IPS-20b (cell line): ENCODE results near the gene GNA12.
"Not testable (repeated sequence)": the region's sequence is repeated elsewhere in the genome, so short reads cannot be mapped to it uniquely, and the experiment has no call there.

Source experiments
- H3K27ac ChIP-seq: one replicate; pipeline ENCODE4 v1.5.1; 2013; ENCODE audit warnings: low read length
- H3K27me3 ChIP-seq: 2 replicates; pipeline ENCODE4 v1.6.1; 2013; ENCODE audit warnings: mild to moderate bottlenecking, low read length, inconsistent platforms; ENCODE audit not compliant: insufficient read depth
- H3K36me3 ChIP-seq: 2 replicates; pipeline ENCODE4 v1.6.1; 2013; ENCODE audit warnings: low read depth, mild to moderate bottlenecking, inconsistent platforms, low read length, moderate library complexity; ENCODE audit not compliant: insufficient read depth
- H3K4me1 ChIP-seq: 2 replicates; pipeline ENCODE4 v1.6.1; 2013; ENCODE audit warnings: mild to moderate bottlenecking, control low read depth, inconsistent platforms, low read length, moderate library complexity; ENCODE audit not compliant: insufficient read depth
- H3K4me3 ChIP-seq: 2 replicates; pipeline ENCODE4 v1.5.1; 2013; ENCODE audit warnings: mild to moderate bottlenecking, low read length, inconsistent platforms
- H3K9ac ChIP-seq: 2 replicates; pipeline ENCODE4 v1.6.1; 2013; ENCODE audit warnings: low read depth, mild to moderate bottlenecking, inconsistent platforms, low read length, moderate library complexity
- H3K9me3 ChIP-seq: 2 replicates; pipeline ENCODE4 v1.6.1; 2013; ENCODE audit warnings: mild to moderate bottlenecking, low read depth, low read length, inconsistent platforms; ENCODE audit not compliant: insufficient read depth

The GNA12 gene

GRCh38 chr7:2863461-2864066 lies 19.5 kb upstream of the GNA12 start:
- Histone ChIP-seq H3K36me3 (no peaks in the 10 kb centered on the region), H3K4me1 (no peaks in the 10 kb centered on the region), H3K27me3 (peaks cover 5% of the 10 kb centered on the region; the same call in 1 of the 2 replicates), H3K9me3 (no peaks in the 10 kb centered on the region), H3K9ac (no peak overlapping the region), H3K4me3 (no peak overlapping the region), H3K27ac (no peak overlapping the region)

GRCh38 chr7:2862831-2863361 lies 18.8 kb upstream of the GNA12 start:
- H3K4me1 ChIP-seq, result no peaks in the 10 kb centered on the region
- H3K36me3 ChIP-seq, result no peaks in the 10 kb centered on the region
- no peak overlapping the region for H3K9ac ChIP-seq
- H3K27me3 ChIP-seq, result peaks cover 8% of the 10 kb centered on the region; the same call in 1 of the 2 replicates
- H3K27ac ChIP-seq, result no peak overlapping the region
- no peak overlapping the region for H3K4me3 ChIP-seq
- no peaks in the 10 kb centered on the region for H3K9me3 ChIP-seq

GRCh38 chr7:2861509-2861908 lies 17.4 kb upstream of the GNA12 start:
- Histone ChIP-seq H3K27me3 (peaks cover 8% of the 10 kb centered on the region; the same call in 1 of the 2 replicates), H3K4me1 (no peaks in the 10 kb centered on the region), H3K4me3 (no peak overlapping the region), H3K27ac (no peak overlapping the region), H3K9ac (no peak overlapping the region), H3K36me3 (no peaks in the 10 kb centered on the region), H3K9me3 (no peaks in the 10 kb centered on the region)

GRCh38 chr7:2860627-2861133 lies 16.6 kb upstream of the GNA12 start:
- no peak overlapping the region for H3K4me3 ChIP-seq
- H3K9me3 ChIP-seq, result no peaks in the 10 kb centered on the region
- peaks cover 15% of the 10 kb centered on the region; the same call in 1 of the 2 replicates for H3K27me3 ChIP-seq
- no peak overlapping the region for H3K9ac ChIP-seq
- H3K4me1 ChIP-seq, result no peaks in the 10 kb centered on the region
- H3K36me3 ChIP-seq, result no peaks in the 10 kb centered on the region
- H3K27ac ChIP-seq, result no peak overlapping the region

GRCh38 chr7:2859952-2860351 lies 15.8 kb upstream of the GNA12 start:
- Histone ChIP-seq H3K27me3 (peaks cover 15% of the 10 kb centered on the region; the same call in 1 of the 2 replicates), H3K9ac (no peak overlapping the region), H3K4me3 (no peak overlapping the region), H3K36me3 (no peaks in the 10 kb centered on the region), H3K9me3 (no peaks in the 10 kb centered on the region), H3K4me1 (no peaks in the 10 kb centered on the region), H3K27ac (no peak overlapping the region)

- Histone ChIP-seq H3K36me3 (no peaks in the 10 kb centered on the region), H3K4me3 (no peak overlapping the region), H3K9me3 (no peaks in the 10 kb centered on the region), H3K27me3 (peaks cover 21% of the 10 kb centered on the region; the same call in 1 of the 2 replicates), H3K4me1 (no peaks in the 10 kb centered on the region), H3K27ac (no peak overlapping the region), H3K9ac (no peak overlapping the region)
These were observed 14.5 kb upstream of the GNA12 start for GRCh38 chr7:2858621-2859020.

GRCh38 chr7:2856388-2857169 lies 12.5 kb upstream of the GNA12 start:
- no peak overlapping the region for H3K4me3 ChIP-seq
- H3K36me3 ChIP-seq, result no peaks in the 10 kb centered on the region
- H3K4me1 ChIP-seq, result no peaks in the 10 kb centered on the region
- H3K9me3 ChIP-seq, result no peaks in the 10 kb centered on the region
- no peak overlapping the region for H3K27ac ChIP-seq
- peaks cover 30% of the 10 kb centered on the region; the same call in 1 of the 2 replicates for H3K27me3 ChIP-seq
- H3K9ac ChIP-seq, result no peak overlapping the region

GRCh38 chr7:2855386-2855785 lies 11.3 kb upstream of the GNA12 start:
- H3K27ac ChIP-seq, result no peak overlapping the region
- peaks cover 30% of the 10 kb centered on the region; the same call in 1 of the 2 replicates for H3K27me3 ChIP-seq
- no peak overlapping the region for H3K9ac ChIP-seq
- no peak overlapping the region for H3K4me3 ChIP-seq
- no peaks in the 10 kb centered on the region for H3K4me1 ChIP-seq
- no peaks in the 10 kb centered on the region for H3K36me3 ChIP-seq
- H3K9me3 ChIP-seq, result no peaks in the 10 kb centered on the region

- not testable (repeated sequence) for H3K27ac ChIP-seq
These were observed 9.4 kb upstream of the GNA12 start for GRCh38 chr7:2853552-2853951.

GRCh38 chr7:2853147-2853546 lies 9.0 kb upstream of the GNA12 start:
- Histone ChIP-seq H3K27ac (no peak overlapping the region), H3K4me3 (no peak overlapping the region), H3K27me3 (peaks cover 22% of the 10 kb centered on the region; the same call in 1 of the 2 replicates), H3K9ac (no peak overlapping the region), H3K36me3 (no peaks in the 10 kb centered on the region), H3K4me1 (no peaks in the 10 kb centered on the region), H3K9me3 (no peaks in the 10 kb centered on the region; the same call in none of the 2 replicates)

More at GRCh38 chr7:2853552-2853951, 9.4 kb upstream of the GNA12 start:
- H3K9me3 ChIP-seq, H3K4me1 ChIP-seq, H3K9ac ChIP-seq, H3K4me3 ChIP-seq, H3K36me3 ChIP-seq: not testable (repeated sequence)
- peaks cover 25% of the 10 kb centered on the region; the same call in 1 of the 2 replicates for H3K27me3 ChIP-seq

- Histone ChIP-seq H3K9ac (no peak overlapping the region), H3K4me1 (no peaks in the 10 kb centered on the region), H3K9me3 (no peaks in the 10 kb centered on the region; the same call in none of the 2 replicates), H3K27ac (no peak overlapping the region), H3K4me3 (no peak overlapping the region), H3K27me3 (peaks cover 22% of the 10 kb centered on the region; the same call in 1 of the 2 replicates), H3K36me3 (no peaks in the 10 kb centered on the region)
These were observed 7.4 kb upstream of the GNA12 start for GRCh38 chr7:2851497-2851896.
